ENCODE data around the gene CDC45. TPM values are rescaled to one million over a fixed set of nuclear protein-coding genes. Genes with fewer than 3 reads are reported as not detected.

Gene CDC45
- polyA plus RNA-seq, 1 experiment = 9.3 TPM

- CTCF ChIA-PET = no interaction called here
- POLR2A ChIA-PET = no interaction called here
- TF ChIP-seq, protein P1, sequence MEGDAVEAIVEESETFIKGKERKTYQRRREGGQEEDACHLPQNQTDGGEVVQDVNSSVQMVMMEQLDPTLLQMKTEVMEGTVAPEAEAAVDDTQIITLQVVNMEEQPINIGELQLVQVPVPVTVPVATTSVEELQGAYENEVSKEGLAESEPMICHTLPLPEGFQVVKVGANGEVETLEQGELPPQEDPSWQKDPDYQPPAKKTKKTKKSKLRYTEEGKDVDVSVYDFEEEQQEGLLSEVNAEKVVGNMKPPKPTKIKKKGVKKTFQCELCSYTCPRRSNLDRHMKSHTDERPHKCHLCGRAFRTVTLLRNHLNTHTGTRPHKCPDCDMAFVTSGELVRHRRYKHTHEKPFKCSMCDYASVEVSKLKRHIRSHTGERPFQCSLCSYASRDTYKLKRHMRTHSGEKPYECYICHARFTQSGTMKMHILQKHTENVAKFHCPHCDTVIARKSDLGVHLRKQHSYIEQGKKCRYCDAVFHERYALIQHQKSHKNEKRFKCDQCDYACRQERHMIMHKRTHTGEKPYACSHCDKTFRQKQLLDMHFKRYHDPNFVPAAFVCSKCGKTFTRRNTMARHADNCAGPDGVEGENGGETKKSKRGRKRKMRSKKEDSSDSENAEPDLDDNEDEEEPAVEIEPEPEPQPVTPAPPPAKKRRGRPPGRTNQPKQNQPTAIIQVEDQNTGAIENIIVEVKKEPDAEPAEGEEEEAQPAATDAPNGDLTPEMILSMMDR (IDR thresholded peaks at IDR 0.05; ENCODE audit: low read depth, low read length) = no peak
- Histone ChIP-seq H3K4me3 (ENCODE audit: low read depth, low read length) (no peak overlapping the region), H3K27me3 (ENCODE audit: control insufficient read depth, insufficient read depth, low read length) (peaks cover 4% of the 10 kb centered on the region), H3K9me3 (ENCODE audit: control insufficient read depth, insufficient read depth, low read length) (no peaks in the 10 kb centered on the region; the same call in 1 of the 2 replicates), H3K27ac (ENCODE audit: low read depth, low read length) (no peak overlapping the region)
- no peak for DNase-seq (ENCODE audit: low read depth, low spot score)
These were observed 38.9 kb downstream of the CDC45 start for GRCh38 chr22:19518635-19519034.

DNA sequence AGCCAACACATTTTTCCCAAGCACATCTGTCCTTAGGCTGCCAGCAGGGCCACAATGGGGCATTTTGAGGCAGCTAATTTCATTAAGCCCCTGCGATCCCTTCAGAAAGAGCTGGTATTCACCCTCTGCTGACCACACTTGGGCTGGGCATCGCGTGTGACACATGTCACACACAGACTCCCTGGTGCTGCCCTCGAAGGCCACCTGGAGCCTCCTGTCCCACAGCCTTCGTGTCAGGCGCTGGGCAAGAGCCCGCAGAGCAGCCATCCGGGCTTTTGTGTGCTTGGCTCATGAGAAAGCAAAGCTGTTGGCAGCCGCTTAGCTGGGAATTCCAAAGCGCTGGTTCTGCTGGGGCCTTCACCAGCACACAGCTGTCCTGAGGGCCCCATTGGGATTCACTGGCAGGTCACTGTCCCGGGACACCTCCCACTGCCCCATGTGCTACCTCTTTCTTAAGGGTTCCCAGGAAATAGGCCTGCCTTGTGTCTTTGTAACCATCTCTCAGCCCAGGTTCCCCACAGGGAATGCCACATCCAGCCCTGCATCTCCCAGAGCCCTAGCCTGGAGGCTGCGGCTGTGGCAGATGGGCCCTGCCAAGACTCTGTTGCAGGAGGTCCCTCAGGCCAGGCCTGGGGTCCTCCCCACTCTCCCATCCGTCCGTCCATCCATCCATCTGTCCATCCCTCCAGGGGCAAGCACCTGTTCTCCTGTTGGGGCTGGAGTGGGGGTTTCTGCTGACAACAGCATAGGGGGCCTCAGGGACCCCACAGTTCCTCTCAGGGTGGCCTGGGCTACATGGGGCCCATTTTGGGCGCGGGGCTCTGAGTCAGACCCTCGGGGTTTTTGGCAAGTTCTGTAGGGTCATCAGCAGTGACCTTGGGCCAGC, 39.6 kb downstream of the CDC45 start:
- CTCF ChIA-PET = no interaction called here
- Histone ChIP-seq H3K4me3 (ENCODE audit: low read depth, low read length) (no peak overlapping the region), H3K27me3 (ENCODE audit: control insufficient read depth, insufficient read depth, low read length) (peaks cover 11% of the 10 kb centered on the region), H3K27ac (ENCODE audit: low read depth, low read length) (no peak overlapping the region), H3K9me3 (ENCODE audit: control insufficient read depth, insufficient read depth, low read length) (no peaks in the 10 kb centered on the region; the same call in 1 of the 2 replicates)
- POLR2A ChIA-PET = no interaction called here
- TF ChIP-seq, protein P1 (IDR thresholded peaks at IDR 0.05; ENCODE audit: low read depth, low read length) = no peak
- DNase-seq (ENCODE audit: low read depth, low spot score) = no peak

DNA sequence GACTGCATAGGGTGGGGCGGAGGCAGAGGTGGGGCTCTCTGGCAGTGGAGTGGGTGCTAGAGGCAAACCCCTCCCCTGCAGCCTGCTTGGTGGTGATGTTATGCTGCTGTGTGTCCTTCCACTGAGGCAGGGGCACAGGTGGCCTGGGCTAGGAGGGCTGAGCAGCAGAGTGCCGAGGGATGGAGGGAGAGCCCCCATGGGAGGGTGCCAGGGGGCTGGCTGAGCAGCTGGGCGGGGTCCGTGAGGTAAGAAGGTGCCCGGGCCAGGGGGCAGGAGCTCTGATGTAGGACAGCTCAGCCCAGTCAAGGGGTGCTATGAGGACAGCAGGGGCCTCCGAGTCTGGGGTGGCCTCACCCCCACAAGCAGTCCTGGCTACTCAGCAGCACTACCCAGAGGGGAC, 40.3 kb downstream of the CDC45 start:
- no peaks in the 10 kb centered on the region; the same call in 1 of the 2 replicates for H3K9me3 ChIP-seq (ENCODE audit: control insufficient read depth, insufficient read depth, low read length)
- CTCF ChIA-PET = no interaction called here
- no peak overlapping the region for H3K4me3 ChIP-seq (ENCODE audit: low read depth, low read length)
- no peak for DNase-seq (ENCODE audit: low read depth, low spot score)
- POLR2A ChIA-PET = no interaction called here
- TF ChIP-seq, protein P1 (IDR thresholded peaks at IDR 0.05; ENCODE audit: low read depth, low read length) = no peak
- peaks cover 16% of the 10 kb centered on the region for H3K27me3 ChIP-seq (ENCODE audit: control insufficient read depth, insufficient read depth, low read length)
- H3K27ac ChIP-seq (ENCODE audit: low read depth, low read length) = no peak overlapping the region

GRCh38 chr22:19520566-19521305, 41.0 kb downstream of the CDC45 start:
- ChIA-PET CTCF (interaction anchor here (0.8 kb wide), 1 partner anchor 34 kb away, joined by 3 read pairs; no protein-coding TSS in a partner anchor), POLR2A (no interaction called here)
- no peaks in the 10 kb centered on the region; the same call in 1 of the 2 replicates for H3K9me3 ChIP-seq (ENCODE audit: control insufficient read depth, insufficient read depth, low read length)
- H3K27ac ChIP-seq (ENCODE audit: low read depth, low read length) = no peak overlapping the region
- H3K27me3 ChIP-seq (ENCODE audit: control insufficient read depth, insufficient read depth, low read length) = peaks cover 22% of the 10 kb centered on the region
- no peak overlapping the region for H3K4me3 ChIP-seq (ENCODE audit: low read depth, low read length)
- DNase-seq (ENCODE audit: low read depth, low spot score) = no peak
- TF ChIP-seq, protein P1 (IDR thresholded peaks at IDR 0.05; ENCODE audit: low read depth, low read length) = no peak

Measured in AG04450 (cell line).